Activated gamma-delta T cell (primary cell): ENCODE results near the gene GANAB.
"Not testable (repeated sequence)": the region's sequence is repeated elsewhere in the genome, so short reads cannot be mapped to it uniquely, and the experiment has no call there.

Source experiments
- DNase-seq: peaks from one replicate; lab custom pipeline; 2025; lab: John Stamatoyannopoulos, UW

The GANAB gene

DNA sequence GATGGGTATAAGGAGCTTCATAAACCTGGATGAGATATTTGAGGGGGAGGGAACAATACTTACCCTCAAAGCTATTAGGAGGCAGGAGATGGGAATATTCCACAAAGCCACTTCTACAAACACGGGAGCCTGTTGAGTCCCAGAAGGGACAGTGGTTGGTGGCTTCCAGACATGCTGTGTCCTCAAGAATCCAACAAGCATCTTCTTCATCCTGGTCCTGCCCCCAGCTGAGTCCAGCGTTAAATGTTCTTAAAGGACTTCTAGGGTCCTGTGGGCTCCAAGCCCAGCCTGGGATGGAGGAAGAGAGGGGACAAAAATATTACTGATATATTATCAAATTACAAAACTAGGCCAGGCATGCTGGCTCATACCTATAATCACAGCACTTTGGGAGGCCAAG is 21.0 kb upstream of the GANAB start:
- DNase-seq = no peak

DNA sequence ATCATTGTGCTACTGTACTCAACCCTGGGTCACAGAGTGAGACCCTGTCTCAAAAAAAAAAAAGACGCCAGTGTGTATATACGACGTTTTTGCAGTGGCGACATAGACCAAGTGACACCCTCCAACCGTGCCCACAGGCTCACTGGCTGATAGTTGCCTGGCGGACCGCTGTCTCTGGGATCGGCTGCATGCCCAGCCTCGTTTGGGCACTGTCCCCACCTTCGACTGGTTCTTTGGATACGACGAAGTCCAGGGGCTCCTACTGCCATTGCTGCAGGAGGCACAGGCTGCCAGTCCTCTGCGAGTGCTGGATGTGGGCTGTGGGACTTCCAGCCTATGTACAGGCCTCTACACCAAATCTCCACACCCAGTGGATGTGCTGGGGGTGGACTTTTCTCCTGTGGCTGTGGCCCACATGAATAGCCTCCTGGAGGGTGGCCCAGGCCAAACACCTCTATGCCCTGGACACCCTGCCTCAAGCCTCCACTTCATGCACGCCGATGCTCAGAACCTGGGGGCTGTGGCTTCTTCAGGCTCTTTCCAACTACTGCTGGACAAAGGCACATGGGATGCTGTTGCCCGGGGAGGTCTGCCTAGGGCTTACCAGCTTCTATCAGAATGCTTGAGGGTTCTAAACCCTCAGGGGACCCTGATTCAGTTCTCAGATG is 20.0 kb upstream of the GANAB start:
- no peak for DNase-seq

DNA sequence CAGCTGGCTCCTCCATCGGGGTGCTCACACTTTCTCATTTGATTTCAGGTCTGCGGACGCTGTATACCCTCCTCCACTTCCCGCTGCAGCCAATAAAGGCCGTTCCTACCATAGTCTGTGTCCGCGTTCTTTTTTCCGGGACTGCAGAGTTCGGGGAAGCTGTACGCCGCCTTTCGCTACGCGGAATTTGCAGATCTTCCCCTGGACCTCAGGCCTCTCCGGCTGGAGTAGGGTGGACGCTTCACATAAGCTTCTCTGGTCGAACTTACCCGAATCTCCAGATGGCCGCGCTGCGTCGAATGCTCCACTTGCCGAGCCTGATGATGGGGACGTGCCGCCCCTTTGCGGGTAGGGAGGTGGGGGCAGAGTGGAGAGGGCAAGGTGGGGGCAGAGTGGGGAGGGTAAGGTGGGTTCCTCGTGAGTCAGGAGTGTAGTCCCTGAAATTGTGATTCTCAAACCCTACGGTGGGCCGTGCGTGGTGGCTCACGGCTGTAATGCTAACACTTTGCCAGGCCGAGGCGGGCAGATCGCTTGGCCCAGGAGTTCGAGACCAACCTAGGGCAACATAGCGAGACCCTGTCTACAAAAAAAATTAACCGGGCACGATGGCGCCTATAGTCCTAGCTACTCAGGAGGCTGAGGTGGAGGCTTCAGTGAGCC is 19.3 kb upstream of the GANAB start:
- peak; percentile 38 for DNase-seq

DNA sequence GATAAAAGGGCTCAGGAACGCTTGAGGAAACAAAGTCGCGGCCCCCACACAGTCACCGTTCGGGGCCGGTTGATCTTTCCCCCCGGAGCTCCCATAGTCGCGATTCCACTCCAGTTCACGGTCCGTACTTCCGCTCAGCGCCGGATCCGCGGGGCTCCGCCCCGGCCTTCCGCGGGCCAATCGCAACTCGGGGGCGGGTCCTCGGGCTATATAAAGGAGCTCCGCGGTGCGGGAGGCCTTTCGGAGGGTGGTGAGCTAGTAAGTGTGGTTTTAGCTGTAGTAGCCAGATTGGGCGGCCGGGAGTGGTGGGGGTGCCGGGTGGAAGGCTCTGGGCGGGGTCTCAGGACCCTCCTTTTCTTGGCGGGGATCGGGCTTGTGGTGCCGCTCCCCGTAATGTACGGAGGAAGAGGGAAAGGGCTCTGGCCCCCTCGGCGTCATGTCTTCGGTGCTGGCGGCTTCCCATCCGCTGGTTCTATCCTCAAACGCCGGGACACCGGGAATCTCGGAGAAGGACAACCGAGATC is 18.7 kb upstream of the GANAB start, which contains the start of the genes C11orf98 and CSKMT:
C11orf98 (minus strand) TSS at position 136 of the 524 bp plus-strand sequence; CDS start at position 95, 41 bp downstream.
CSKMT (plus strand) TSS at position 238 of the 524 bp plus-strand sequence. CDS start 568 bp downstream, outside the sequence.
- DNase-seq = peak; percentile 85

DNA sequence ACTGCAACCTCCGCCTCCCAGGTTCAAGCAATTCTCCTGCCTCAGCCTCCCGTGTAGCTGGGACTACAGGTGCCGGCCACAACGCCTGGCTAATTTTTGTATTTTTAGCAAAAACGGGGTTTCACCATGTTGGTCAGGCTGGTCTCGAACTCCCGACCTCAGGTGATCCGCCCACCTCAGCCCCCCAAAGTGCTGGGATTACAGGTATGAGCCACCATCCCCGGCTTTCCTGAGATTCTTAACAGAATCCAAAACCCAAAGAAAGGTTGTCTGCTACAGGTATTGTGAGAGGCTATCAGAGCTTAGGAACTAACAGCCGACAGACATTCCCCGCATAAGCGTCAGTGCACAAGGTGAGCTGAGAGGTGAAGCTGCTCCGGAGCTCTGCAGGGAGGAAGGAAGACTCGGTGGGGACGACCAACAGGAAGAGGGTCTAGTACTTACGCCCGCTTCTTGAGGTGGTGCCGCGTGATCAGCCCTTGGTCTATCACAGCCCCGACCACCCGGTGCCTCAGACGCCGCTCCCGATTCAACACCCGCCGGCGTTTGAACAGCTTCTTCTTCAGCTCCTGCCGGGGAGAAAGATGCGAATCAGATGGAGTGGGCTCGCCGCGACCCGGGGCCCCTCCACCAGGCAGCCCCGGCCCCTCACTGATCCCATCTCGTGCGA is 18.1 kb upstream of the GANAB start:
- peak; percentile 49 for DNase-seq

DNA sequence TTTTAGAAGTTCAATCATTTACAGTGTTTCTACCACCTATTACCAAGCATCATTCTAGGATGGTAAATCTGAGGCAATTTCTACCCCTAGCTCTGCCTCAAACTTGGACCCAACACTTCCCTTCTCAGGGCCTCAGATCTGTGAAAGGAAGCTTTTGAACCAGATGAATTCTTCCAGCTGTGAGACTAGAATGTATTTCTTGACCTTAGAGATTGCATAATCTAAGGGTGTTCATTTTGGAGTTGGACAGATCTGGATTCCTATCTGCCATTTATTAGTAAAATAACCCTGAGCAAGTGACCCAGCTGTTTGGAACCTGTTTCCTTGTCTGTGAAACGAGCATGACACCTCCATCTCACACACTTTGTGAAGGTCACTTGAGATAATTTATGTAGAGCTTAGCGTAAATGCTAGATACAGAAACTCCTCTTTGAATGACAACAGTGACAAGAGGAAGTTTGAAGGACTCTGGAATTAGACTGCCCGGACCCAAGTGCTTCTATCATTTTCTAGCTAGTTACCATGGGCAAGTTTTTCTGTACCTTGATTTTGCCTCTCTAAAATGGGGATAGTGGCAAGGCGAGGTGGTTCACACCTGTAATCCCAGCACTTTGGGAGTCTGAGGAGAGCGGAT is 10.5 kb upstream of the GANAB start:
- DNase-seq = no peak

DNA sequence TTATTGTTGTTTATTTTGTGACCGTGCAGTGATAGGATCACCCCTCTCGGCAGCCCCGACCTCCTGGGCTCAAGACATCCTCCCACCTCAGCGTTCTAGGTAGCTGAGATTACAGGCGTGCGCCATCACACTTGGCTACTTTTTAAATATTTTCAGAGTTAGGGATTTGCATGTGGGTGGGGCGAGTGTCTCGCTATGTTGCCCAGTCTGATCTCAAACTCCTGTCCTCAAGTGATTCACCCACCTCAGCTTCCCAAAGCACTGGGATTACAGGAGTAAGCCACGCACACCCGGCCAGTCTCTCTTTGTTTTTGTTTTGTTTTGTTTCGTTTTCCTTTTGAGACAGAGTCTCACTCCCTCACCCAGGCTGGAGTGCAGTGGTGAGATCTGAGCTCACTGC is 7.9 kb upstream of the GANAB start:
- DNase-seq = no peak

DNA sequence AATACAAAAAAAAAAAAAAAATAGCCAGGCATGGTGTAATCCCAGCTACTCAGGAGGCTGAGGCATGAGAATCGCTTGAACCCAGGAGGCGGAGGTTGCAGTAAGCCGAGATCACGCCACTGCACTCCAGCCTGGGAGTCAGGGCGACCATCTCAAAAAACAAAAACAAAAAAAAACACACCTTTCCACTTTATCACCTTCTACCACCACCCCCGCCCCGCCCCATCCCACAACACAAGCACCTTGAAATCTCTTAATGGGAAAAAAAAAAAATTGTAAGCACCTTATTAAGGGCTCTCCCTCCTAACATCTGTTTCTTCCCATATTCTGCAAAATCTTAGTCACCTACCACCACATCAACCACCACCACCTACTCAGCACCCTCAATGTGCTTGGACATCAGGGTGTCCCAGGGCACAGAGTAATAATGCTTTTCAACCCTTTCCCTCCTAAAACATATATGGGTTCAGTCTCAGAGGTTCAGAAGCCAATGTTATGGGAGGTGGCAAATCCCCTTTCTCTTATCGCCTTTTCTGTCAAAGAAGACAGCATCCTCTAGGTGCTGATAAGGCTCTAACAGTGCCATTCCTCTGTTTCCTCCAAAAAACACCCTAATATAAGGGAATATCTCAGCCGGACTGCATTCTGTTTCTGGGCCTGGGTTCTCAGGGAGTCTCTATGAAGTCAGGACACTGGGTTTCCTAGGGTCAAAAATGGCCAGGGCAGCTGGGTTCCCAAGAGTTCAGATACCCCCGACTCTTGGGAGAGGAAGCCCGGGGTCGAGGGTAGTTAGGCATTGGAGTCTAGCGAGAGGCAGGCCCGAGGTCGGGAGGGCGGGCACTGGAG is 6.0 kb upstream of the GANAB start:
- peak; percentile 21 for DNase-seq

DNA sequence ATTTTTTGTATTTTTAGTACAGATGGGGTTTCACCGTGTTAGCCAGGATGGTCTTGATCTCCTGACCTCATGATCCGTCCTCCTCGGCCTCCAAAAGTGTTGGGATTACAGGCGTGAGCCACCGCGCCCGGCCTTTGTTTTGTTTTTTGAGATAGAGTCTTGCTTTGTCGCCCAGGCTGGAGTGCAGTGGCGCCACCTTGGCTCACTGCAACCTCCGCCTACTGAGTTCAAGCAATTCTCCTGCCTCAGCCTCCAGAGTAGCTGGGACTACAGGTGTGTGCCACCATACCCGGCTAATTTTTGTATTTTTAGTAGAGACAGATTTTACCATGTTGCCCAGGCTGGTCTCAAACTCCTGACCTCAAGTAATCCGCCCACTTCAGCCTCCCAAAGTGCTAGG is 3.9 kb upstream of the GANAB start:
- not testable (repeated sequence) for DNase-seq

DNA sequence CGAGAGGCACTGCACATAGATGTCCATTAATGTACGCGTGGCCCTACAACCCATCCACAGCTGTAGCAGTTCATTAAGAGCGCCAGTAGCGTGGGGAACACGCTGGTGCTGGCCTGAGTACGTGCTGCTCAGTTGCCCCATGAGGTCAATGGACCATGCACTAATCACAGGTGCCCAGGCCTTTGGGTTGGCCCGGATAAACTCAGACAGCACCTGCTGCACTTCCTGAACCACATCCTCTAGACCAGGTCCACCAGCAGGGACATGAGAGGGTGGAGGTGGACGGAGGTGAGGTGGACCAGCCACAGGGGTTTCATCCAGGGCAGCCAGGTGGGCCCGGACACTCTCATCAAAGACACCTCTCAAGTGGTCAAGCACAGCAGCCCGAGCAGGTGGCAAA is 3.1 kb upstream of the GANAB start:
- no peak for DNase-seq

DNA sequence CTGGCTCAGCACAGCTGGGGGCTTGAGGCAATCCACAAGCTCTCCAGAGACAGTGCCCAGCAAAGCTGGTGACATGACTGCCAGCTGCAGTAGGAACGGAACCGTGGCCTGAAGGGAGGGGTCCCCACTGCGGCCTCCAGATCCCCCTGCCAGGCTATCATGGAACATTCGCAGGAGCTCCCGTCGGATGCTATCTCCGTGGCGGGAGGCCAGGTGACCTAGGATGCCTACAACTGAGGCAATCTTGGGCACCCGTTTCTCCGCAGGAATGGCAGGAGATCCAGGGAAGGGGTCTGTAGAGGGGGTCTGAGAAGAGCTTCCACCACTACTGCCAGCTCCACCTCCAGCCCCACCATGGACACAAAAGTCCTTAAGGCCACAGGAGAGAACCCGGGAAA is 2.6 kb upstream of the GANAB start:
- DNase-seq = no peak

DNA sequence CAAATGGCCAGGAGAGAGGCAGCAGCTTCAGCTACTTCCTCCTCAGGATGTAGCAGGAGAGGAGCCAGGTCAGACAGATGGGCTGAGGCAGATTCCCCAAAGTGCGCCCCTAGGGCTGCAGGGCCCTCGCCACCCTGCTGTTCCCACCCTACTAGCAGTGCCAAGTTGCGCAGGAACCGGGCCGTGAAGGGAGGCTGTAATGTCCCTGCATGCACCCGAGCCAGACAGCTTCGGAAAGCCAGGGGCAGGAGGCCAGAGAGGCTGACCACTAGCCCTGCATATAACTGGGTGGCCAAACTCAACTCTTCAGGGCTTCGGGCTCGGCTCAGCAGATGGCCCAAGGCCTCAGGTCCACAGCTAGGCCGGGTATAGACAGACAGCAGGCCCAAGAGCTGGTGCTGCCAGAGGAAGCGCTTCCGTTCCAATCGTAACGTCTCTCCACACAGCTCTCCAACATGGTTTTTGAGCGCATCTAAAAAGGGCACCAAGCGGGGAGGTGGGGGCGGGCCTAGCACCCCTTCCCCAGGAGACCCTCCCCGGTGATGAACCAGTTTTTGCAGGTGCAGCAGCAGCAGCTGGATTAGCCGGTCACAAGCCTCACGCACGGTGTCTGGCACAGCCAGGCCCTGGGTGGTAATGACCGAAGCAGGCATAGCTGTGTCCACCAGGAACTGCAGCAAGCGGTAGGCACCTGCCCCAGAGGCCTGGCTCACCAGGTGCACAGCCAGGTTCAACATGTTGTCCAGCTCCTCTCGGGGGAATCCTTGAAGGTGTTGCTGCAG is 2.0 kb upstream of the GANAB start:
- no peak for DNase-seq

DNA sequence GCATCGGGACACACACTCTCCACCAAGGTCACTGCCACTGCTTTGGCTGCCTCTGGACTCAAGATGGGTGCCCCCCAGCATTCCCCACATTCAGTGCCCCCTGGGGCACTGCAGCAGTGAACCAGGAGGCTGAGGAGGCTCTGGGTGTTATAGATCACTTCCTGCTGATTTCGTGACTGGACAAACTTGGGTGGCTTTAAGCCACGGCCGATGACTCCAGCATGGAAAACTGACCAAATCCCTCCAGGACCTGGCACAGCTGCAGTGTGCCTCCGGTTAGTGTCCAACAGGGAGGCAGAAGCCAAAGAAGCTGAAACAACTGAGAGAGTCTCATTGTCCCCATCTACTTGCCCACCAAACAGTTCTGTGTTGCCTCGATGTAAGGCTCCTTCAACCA is 1.2 kb upstream of the GANAB start:
- DNase-seq = no peak

DNA sequence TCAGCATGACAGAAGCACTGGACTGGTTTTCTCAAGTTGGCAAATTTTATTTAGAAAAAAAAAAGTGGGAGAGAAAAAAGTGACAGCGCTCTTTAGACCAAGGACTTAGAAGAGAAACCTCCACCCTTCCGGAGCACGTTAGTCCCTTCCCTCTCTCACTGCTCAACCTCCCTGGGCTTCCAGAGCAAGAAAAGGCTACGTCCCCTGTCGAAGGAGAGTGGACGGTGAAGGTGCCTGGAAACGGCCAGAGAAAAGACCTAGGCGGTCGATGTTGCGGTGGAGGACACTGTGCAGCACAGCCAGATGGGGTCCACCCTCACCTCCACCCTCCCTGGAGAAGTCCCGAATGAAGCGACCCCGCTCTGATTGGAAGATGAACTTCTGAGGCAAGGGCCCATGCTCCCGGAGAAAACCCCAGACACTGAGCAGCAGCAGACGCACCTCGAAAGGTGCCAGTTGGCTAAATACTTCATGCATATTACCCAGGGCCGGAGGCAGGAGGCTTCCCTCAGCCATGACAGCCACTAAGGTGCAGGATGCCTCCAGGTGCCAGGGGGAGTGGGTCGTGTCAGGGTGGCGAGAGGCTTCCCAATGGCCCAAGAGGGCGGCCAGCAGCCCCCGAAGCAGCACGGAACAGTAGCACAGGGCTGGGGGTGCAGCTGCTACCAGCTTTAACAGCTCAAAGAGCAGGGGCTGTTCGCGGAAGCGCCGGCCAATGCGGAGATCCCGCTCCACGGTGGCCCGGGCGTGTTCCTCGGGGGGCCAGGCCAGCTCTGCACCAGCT is 604 bp upstream of the GANAB start:
- DNase-seq = no peak

DNA sequence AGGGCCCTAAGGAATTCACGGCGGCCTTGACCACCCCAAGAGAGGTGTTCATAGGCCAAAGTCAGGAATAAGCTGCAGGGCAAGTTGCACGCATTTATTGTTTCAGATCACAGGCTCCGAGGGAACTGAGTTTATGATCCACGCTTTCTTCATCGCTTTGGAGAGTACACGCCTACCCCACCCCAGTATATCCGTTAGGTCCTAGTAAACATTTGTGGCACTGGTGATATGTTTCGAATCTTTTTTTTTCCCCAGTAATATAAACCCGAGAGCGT is 805 bp downstream of the GANAB start:
- no peak for DNase-seq

DNA sequence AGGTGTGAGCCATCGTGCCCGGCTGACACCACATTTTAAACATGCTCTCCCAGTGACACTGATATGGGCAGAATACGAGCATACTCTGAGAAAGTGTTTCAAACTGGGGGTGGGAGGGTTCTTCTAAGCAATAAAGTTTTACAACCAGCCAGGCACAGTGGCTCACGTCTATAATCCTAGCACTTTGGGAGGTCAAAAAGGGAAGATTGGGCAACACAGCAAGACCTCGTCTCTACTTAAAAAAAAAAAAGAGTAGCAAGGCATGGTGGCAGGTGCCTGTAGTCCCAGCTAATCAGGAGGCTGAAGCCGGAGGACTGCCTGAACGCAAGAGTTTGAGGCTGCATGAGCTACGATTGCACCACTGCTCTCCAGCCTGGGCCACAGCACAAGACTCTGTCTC is 2.2 kb downstream of the GANAB start:
- no peak for DNase-seq

DNA sequence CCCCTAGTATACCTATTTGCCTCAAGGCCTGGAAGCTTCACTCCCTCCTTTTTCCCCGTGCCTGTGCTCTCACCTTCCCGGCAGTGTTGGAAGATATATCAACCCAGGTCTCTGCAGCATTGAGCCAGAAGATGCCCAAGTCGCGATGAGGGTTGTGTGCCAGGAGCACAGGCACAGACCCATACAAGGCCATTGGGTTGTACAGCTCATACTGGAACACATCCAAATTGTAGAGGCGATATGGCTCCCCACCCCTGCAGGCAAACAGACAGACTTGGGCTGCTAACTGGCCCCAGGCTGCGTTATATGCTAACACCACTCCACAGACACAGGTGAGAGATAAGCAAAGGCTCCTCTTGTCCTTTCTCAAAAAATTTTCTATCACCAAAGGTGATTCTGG is 13.9 kb downstream of the GANAB start:
- DNase-seq = no peak

DNA sequence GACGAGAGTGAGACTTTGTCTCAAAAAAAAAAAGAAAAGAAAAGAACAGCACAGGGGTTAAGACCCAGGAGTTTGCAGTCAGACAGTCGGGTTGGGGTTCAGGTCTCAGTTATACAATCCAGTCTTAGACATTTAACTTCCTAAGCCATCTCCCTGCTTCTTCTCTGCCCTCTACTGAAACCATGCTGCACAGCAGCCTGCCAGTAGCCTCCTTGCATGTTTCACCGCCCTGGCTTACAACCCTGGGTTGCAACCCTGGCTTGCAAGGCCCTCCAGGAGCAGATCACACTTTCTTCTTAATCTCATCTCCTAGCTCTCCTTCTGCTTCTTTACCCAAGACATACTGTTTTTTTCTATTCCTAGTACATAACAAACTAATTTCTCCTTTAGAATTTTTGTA is 18.7 kb downstream of the GANAB start:
- no peak for DNase-seq

DNA sequence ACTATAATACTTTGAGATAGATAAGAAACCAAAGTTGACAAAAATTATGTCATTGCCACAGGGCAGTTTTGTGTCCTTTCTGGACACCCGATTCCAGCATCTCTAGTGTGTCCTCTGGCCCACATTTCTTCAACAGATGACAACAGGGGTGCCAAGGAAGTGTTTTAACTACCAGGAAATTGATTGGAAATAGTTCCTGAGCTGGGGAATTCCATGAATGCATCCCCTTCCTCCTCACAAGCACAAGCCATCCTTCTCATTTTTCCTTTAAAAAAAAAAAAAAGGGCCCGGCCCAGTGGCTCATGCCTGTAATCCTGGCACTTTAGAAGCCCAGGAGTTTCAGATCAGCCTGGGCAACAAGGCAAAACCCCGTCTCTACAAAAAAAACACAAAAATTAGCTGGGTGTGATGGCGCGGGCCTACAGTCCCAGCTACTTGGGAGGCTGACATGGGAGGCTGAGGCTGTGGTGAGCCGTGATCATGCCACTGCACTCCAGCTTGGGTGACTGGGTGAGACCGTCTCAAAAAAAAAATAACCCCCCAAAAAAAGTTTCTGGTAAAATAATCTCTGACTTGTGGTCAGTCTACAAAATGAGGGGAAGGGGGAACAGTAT is 23.8 kb downstream of the GANAB start:
- DNase-seq = no peak
